Stimulated activated effector memory CD8-positive, alpha-beta T cell treated with anti-CD3 and anti-CD28 coated beads, Interleukin-12 subunit alpha, Interleukin-12 subunit beta, amount 100 ng/mL, for 72 hours (primary cell): ENCODE results near the gene DOCK3.
"Not testable (repeated sequence)": the region's sequence is repeated elsewhere in the genome, so short reads cannot be mapped to it uniquely, and the experiment has no call there.

Experiments
- ATAC-seq: fragments of 150-1000 bp; cut with Tn5 transposase; 2 replicates; pipeline ENCODE4 v1.10.0; 2021
- DNase-seq, 2 donors: peaks; one replicate each; pipeline ENCODE4 v3.0.0; 2021 to 2022; ENCODE audit warnings: low spot score in 2 of 2
- H3K27ac Mint-ChIP-seq: one replicate; pipeline ENCODE4 v1.8.0; 2022; ENCODE audit warnings: mild to moderate bottlenecking, mixed read lengths
- H3K36me3 Mint-ChIP-seq: one replicate; pipeline ENCODE4 v1.8.0; 2022; ENCODE audit warnings: mild to moderate bottlenecking, mixed read lengths
- H3K4me1 Mint-ChIP-seq: one replicate; pipeline ENCODE4 v1.8.0; 2022; ENCODE audit warnings: mixed read lengths
- H3K4me3 Mint-ChIP-seq: one replicate; pipeline ENCODE4 v1.8.0; 2022; ENCODE audit warnings: mild to moderate bottlenecking, mixed read lengths
- H3K9me3 Mint-ChIP-seq: one replicate; pipeline ENCODE4 v1.8.0; 2022; ENCODE audit warnings: mixed read lengths

Gene DOCK3

DNA sequence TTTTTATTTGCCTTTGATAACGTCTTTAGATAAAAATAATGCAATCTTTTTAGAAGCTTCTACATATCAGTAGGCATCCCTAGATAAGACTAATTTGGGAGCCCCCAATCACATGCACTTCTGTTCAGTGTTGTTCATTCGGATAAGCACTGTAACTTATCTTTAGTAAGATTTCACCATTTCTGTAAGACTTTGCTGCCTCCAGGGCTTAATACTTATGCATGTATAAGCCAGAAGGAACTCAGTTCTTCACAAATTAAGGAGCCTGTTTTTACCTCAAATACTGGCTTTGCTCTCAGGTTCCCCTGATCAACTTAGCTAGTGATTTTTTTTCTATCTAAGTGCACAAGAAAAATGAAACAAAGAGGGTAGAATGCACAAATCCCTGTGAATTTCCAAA, 20.3 kb downstream of the DOCK3 start:
- ATAC-seq (no peak), DNase-seq (no peak)
- no peaks in the 10 kb centered on the region for H3K36me3 Mint-ChIP-seq
- H3K27ac Mint-ChIP-seq = no peak overlapping the region
- no peaks in the 10 kb centered on the region for H3K9me3 Mint-ChIP-seq
- H3K4me3 Mint-ChIP-seq = no peak overlapping the region
- no peaks in the 10 kb centered on the region for H3K4me1 Mint-ChIP-seq

DNA sequence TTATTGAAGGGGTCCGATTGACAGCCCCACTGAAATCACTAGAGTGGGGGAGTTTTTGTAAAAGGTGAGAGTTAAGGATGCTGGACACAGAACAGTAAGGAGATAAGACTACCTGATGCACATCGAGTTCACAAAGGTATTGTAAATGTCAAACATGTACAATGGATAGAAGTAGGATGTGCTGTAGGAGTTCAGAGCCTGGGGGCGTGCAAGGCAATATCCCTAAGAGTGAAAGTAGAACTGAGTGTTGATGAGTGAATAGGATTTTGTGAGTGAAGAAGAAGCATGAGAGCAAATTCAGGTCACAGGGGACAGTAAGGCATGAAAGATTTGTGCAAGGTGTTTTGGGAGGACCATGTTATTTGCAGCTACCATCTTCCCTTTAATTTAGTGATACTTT, 21.5 kb downstream of the DOCK3 start:
- no peak overlapping the region for H3K27ac Mint-ChIP-seq

GRCh38 chr3:50698269-50698668, 23.5 kb downstream of the DOCK3 start:
- Mint-ChIP-seq H3K9me3 (no peaks in the 10 kb centered on the region), H3K4me3 (no peak overlapping the region), H3K27ac (no peak overlapping the region)

More for the DNA sequence above, 21.5 kb downstream of the DOCK3 start:
- Mint-ChIP-seq H3K4me3 (no peak overlapping the region), H3K9me3 (no peaks in the 10 kb centered on the region), H3K4me1 (no peaks in the 10 kb centered on the region), H3K36me3 (no peaks in the 10 kb centered on the region)
- no peak for DNase-seq
- no peak for ATAC-seq

GRCh38 chr3:50708620-50709019, 33.9 kb downstream of the DOCK3 start:
- Mint-ChIP-seq H3K27ac (no peak overlapping the region), H3K4me3 (no peak overlapping the region), H3K9me3 (no peaks in the 10 kb centered on the region), H3K4me1 (peaks cover 6% of the 10 kb centered on the region), H3K36me3 (no peaks in the 10 kb centered on the region)
- no peak for ATAC-seq
- no peak for DNase-seq

More at GRCh38 chr3:50698269-50698668, 23.5 kb downstream of the DOCK3 start:
- DNase-seq (no peak), ATAC-seq (no peak)
- no peaks in the 10 kb centered on the region for H3K4me1 Mint-ChIP-seq
- H3K36me3 Mint-ChIP-seq = no peaks in the 10 kb centered on the region

GRCh38 chr3:50714946-50715345, 40.2 kb downstream of the DOCK3 start:
- Mint-ChIP-seq H3K4me3 (no peak overlapping the region), H3K9me3 (no peaks in the 10 kb centered on the region), H3K27ac (no peak overlapping the region), H3K4me1 (no peaks in the 10 kb centered on the region), H3K36me3 (no peaks in the 10 kb centered on the region)
- DNase-seq (no peak), ATAC-seq (no peak)

DNA sequence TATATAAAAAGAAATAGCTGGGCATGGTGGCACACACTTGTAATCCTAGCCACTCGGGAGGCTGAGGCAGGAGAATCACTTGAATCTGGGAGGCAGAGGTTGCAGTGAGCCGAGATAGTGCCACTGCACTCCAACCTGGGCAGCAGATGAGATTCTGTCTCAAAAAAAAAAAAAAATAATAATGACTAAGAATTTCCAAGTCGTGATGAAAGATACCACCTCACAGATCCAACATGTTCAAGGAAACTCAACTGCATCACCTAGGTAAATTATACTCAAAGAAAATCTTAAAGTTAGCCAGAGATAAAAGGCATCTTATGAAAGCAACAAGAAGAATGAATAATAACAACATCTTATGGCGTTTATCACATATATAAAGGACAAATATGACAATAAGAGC, 50.1 kb downstream of the DOCK3 start:
- Mint-ChIP-seq H3K4me3 (no peak overlapping the region), H3K9me3 (no peaks in the 10 kb centered on the region), H3K27ac (no peak overlapping the region), H3K36me3 (peaks cover 10% of the 10 kb centered on the region), H3K4me1 (no peaks in the 10 kb centered on the region)
- ATAC-seq = no peak
- DNase-seq = no peak

GRCh38 chr3:50734985-50735384, 60.3 kb downstream of the DOCK3 start:
- ATAC-seq (no peak), DNase-seq (no peak)
- Mint-ChIP-seq H3K4me1 (no peaks in the 10 kb centered on the region), H3K9me3 (no peaks in the 10 kb centered on the region), H3K36me3 (no peaks in the 10 kb centered on the region), H3K4me3 (no peak overlapping the region), H3K27ac (no peak overlapping the region)

- Mint-ChIP-seq H3K4me1 (no peaks in the 10 kb centered on the region), H3K9me3 (no peaks in the 10 kb centered on the region), H3K27ac (no peak overlapping the region), H3K36me3 (no peaks in the 10 kb centered on the region), H3K4me3 (no peak overlapping the region)
- DNase-seq (no peak), ATAC-seq (no peak)
These were observed 62.6 kb downstream of the DOCK3 start for GRCh38 chr3:50737193-50737905.

DNA sequence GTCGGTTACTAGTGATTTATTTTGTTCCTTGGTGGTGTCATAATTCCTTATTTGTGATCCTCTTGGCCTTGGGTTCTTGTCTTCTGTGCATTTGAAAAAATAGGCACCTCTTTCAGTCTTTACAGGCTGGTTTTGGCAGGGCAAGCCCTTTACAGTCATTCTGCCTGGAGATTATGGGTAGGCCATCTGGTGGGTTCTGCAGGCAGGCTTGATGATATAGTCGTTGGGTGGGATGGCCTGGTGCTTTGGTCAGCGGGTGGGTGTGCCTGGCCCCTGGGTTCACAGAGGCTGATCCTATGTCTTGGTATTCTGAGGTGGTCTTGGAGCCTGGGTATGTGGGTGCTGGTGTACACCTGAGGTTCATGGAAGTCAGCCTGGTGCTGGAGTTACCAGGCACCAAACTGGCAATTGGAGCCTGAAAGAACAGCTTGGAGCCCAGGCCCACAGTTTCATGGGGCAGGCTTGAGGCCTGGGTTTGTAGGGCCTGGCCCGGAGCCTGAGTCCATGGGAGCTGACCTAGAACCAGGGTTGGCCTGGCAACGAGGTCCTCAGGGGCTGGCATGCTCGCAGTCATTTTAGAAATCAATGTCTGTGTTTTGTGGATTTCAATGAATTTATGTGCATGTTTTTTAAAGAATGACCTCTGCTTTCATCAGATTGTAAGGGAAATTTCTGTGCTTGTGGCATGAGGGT, 63.3 kb downstream of the DOCK3 start:
- no peak for ATAC-seq
- H3K27ac Mint-ChIP-seq = no peak overlapping the region
- no peak for DNase-seq

DNA sequence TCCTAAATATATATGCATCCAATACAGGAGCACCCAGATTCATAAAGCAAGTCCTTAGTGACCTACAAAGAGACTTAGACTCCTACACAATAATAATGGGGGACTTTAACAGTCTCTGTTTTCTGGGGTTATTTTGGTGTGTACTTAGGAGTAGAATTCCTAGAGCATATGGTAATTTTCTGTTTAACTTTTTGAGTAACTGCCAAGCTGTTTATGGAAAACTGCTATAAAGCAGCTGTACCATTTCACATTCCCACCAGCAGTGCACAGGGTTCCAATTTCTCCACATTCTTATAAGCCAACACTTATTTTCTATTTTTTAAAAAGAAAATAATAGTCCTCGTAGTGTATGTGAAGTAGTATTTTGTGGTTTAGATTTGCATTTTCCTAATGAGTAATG, 68.9 kb downstream of the DOCK3 start:
- no peaks in the 10 kb centered on the region for H3K9me3 Mint-ChIP-seq
- no peak overlapping the region for H3K4me3 Mint-ChIP-seq
- no peaks in the 10 kb centered on the region for H3K36me3 Mint-ChIP-seq
- no peak for ATAC-seq
- no peak overlapping the region for H3K27ac Mint-ChIP-seq
- no peaks in the 10 kb centered on the region for H3K4me1 Mint-ChIP-seq
- DNase-seq = no peak

More for the DNA sequence above, 63.3 kb downstream of the DOCK3 start:
- Mint-ChIP-seq H3K4me1 (no peaks in the 10 kb centered on the region), H3K36me3 (no peaks in the 10 kb centered on the region), H3K9me3 (no peaks in the 10 kb centered on the region), H3K4me3 (no peak overlapping the region)

DNA sequence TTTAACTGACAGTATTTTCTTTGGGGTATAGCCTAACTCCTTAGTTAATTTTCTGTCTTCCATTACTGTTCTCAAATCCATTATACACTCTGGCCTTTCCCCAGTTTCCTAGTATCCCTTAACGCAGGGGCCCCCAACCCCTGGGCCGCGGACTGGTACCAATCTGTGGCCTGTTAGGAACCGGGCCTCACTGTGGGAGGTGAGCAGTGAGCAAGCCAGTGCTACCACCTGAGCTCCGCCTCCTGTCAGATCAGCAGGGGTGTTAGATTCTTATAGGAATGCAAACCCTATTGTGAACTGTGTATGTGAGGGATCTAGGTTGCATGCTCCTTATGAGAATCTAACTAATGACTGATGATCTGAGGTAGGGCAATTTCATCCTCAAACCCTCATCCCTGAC, 75.1 kb downstream of the DOCK3 start:
- Mint-ChIP-seq H3K4me1 (no peaks in the 10 kb centered on the region), H3K9me3 (no peaks in the 10 kb centered on the region), H3K36me3 (no peaks in the 10 kb centered on the region), H3K27ac (no peak overlapping the region), H3K4me3 (no peak overlapping the region)
- DNase-seq = no peak
- no peak for ATAC-seq

GRCh38 chr3:50759015-50759414, 84.3 kb downstream of the DOCK3 start:
- ATAC-seq (no peak), DNase-seq (no peak)
- Mint-ChIP-seq H3K4me1 (no peaks in the 10 kb centered on the region), H3K36me3 (no peaks in the 10 kb centered on the region), H3K9me3 (no peaks in the 10 kb centered on the region), H3K27ac (no peak overlapping the region), H3K4me3 (no peak overlapping the region)

DNA sequence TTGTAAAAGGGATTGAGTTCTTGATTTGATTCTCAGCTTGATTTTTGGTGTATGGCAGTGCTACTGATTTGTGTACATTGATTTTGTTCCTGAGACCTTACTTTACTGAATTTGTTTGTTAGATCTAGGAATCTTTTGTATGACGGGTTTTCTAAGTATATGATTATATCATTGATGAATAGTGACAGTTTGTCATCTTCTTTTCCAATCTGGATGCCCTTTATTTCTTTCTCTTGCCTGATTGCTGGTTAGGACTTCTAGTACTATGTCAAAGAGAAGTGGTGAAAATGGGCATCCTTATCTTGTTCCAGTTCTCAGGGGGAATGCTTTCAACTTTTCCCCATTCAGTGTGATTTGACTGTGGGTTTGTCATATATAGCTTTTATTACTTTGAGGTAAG, 103.0 kb downstream of the DOCK3 start:
- Mint-ChIP-seq H3K27ac (no peak overlapping the region), H3K9me3 (peaks cover 3% of the 10 kb centered on the region), H3K36me3 (no peaks in the 10 kb centered on the region), H3K4me1 (no peaks in the 10 kb centered on the region), H3K4me3 (no peak overlapping the region)
- ATAC-seq (no peak), DNase-seq (no peak)

- not testable (repeated sequence) for H3K36me3 Mint-ChIP-seq, DNase-seq, H3K4me3 Mint-ChIP-seq, H3K4me1 Mint-ChIP-seq, H3K9me3 Mint-ChIP-seq, H3K27ac Mint-ChIP-seq, ATAC-seq
These were observed 107.0 kb downstream of the DOCK3 start for GRCh38 chr3:50781766-50782165.

GRCh38 chr3:50786631-50787030, 111.9 kb downstream of the DOCK3 start:
- no peaks in the 10 kb centered on the region for H3K36me3 Mint-ChIP-seq
- H3K27ac Mint-ChIP-seq = no peak overlapping the region
- H3K9me3 Mint-ChIP-seq = peaks cover 3% of the 10 kb centered on the region
- no peaks in the 10 kb centered on the region for H3K4me1 Mint-ChIP-seq
- no peak overlapping the region for H3K4me3 Mint-ChIP-seq
- no peak for ATAC-seq
- DNase-seq = no peak

GRCh38 chr3:50790894-50791293, 116.2 kb downstream of the DOCK3 start:
- not testable (repeated sequence) for H3K9me3 Mint-ChIP-seq, H3K4me3 Mint-ChIP-seq, DNase-seq, ATAC-seq, H3K4me1 Mint-ChIP-seq, H3K27ac Mint-ChIP-seq, H3K36me3 Mint-ChIP-seq
